NCI-H2081 (cell line): ENCODE measurements around the gene TRNAU1AP.
A peak's percentile ranks its signal among the peaks of the same experiment; 100 is the strongest.
"Not testable (repeated sequence)": the region's sequence is repeated elsewhere in the genome, so short reads cannot be mapped to it uniquely, and the experiment has no call there.

ENCODE experiments used
- DNase-seq, 2 experiments: peaks; one replicate each; lab custom pipeline; 2025; lab: John Stamatoyannopoulos, UW

The TRNAU1AP gene

DNA sequence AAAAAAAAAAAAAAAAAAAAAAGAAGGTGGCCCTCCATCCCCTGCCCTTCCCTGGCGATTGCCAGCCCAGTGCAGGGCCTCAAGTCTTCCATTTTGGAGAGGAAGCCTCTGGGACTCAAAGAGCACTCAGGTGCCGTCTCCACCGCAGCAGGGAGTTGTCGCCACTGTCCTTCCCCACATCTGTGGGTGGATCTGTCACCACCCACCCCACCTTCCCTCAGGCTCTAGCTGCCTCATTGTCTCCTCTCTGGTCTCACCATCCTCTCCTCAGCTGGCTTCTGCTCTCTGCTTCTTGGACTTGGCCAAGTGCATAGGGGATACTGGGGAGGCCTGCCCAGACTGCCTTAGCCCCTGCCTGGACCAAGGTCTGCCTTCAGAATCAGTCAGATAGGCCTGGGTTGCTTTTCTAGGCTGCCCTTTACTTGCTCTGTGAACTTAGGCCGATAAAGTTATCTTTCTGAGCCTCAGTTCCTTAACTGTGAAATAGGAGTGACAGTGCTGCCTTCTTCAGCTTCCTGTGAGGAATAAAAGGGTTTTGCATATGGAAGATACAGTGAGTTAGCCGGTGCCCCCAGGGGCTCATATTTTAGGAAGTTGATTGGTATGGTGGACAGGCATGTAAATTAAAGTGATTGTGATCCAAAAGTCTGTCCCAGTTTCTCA, 31.3 kb upstream of the TRNAU1AP start:
- DNase-seq = no peak

GRCh38 chr1:28522537-28522936, 30.3 kb upstream of the TRNAU1AP start:
- not testable (repeated sequence) for DNase-seq

- DNase-seq = not testable (repeated sequence)
Observed at GRCh38 chr1:28525002-28525642, 27.8 kb upstream of the TRNAU1AP start.

GRCh38 chr1:28526886-28527285, 26.0 kb upstream of the TRNAU1AP start:
- DNase-seq = no peak

DNA sequence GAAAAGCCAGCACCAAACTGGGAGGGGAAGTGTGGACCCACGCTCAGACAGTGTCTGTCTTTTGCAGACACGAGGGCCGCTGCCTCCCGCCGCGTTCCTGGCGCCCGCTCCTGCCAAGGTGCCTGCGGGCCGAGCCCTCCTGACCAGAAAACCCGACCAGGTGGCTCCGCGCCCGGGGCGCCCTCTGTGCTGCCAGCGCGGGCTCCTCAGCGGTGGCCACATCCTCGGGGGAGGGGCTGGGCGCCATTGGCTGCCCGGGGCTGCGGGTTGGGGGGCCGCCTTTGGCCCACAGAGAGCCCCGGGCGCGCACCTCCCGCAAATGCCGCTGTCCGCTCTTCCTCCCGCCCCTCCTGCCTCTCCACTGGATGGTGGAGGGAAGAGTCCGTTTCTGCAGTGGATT, 22.4 kb upstream of the TRNAU1AP start:
- DNase-seq = no peak

DNA sequence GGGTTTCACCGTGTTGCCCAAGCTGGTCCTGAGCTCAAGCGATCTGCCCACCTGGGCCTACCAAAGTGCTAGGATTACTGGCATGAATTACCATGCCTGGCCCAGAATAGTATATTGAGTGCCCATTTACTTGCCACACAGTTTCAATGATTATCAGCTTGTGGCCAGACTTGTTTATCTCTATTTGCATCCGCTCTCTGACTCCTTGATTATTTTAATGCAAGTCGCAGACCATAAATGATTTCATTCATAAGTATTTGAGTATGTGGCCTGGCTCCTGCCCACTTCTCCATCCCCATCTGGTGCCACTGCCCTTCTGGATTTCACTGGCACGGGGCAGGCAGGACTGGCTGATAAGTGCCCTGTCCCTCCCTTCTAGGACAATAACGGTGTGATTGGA, 18.2 kb upstream of the TRNAU1AP start:
- DNase-seq = no peak

DNA sequence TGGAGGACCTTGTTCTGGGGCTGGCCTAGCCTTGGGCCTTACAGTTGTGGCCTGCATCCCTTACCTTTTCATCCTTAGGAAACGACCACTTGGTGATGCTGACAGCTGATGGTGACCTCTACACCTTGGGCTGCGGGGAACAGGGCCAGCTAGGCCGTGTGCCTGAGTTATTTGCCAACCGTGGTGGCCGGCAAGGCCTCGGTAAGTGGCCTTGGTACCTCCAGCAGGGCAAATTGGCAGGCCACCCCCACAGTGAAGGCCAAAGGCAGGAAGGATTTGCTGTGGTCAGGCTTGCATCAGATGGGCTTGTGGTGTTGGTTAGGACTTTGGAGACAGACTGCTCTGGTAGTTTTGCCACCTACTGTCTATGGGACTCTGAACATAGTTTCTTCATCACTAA, 17.7 kb upstream of the TRNAU1AP start:
- no peak for DNase-seq

DNA sequence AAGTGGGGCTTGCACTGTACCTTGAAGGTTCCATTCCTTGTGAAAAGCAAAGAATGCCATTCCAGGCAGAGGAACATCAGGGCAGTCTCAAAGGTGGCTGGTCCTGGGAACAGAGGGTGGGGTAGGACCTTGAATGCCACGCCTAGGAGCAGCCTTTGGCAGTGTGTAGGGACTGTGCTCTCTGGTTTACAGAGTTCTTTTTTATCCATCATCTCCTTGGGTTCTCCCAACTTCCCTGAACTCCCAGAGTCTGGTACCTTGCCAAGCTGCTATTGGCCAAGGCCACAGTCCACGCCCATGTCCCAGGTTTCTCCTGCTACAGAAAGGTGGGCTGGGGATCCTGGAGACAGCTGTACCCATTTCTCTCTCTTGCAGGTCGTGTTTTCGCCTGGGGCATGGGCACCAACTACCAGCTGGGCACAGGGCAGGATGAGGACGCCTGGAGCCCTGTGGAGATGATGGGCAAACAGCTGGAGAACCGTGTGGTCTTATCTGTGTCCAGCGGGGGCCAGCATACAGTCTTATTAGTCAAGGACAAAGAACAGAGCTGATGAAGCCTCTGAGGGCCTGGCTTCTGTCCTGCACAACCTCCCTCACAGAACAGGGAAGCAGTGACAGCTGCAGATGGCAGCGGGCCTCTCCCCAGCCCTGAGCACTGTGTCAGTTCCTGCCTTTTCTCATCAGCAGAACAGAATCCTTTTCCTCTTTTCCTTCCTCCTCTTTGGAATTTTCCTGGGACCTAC, 15.3 kb upstream of the TRNAU1AP start:
- DNase-seq = no peak

DNA sequence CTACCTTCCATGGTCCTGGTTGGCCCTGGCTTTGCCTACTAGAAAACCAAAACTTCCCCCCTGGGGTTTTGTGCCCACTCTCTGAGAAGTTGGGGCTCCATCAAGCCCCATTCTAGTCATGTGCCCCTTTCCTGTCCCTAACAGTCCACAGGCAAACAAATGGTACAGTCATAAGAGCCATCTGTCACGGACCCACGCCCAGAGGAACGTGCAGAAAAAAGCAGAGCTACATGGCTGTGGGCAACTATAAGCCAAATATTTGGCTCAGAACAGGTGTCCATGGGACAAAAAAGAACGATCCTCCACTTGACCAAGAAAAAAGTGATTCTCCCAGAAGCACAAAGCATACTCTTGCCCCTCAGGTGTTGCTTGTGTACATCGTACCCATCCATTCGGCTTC, 14.6 kb upstream of the TRNAU1AP start:
- DNase-seq = no peak

GRCh38 chr1:28540651-28541050, 12.2 kb upstream of the TRNAU1AP start:
- DNase-seq = no peak

- DNase-seq = not testable (repeated sequence)
Observed at GRCh38 chr1:28541414-28542015, 11.4 kb upstream of the TRNAU1AP start.

DNA sequence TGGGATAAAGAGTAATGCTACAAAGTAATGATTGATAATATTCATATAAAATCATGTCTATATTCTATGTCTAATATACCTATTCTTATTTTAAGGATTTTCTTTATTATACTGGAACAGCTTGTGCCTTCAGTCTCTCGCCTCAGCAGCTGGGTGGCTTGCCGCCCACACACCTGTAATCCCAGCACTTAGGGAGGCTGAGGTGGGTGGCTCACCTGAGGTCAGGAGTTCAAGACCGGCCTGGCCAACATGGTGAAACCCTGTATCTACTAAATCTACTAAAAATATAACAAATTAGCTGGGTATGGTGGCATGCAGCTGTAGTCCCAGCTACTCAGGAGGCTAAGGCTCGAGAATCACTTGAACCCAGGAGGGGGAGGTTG, 7.6 kb upstream of the TRNAU1AP start:
- no peak for DNase-seq

- DNase-seq = peak; percentile 27 to 69
Observed at GRCh38 chr1:28548318-28548717, 4.6 kb upstream of the TRNAU1AP start.

GRCh38 chr1:28551381-28551780, 1.5 kb upstream of the TRNAU1AP start:
- no peak for DNase-seq

DNA sequence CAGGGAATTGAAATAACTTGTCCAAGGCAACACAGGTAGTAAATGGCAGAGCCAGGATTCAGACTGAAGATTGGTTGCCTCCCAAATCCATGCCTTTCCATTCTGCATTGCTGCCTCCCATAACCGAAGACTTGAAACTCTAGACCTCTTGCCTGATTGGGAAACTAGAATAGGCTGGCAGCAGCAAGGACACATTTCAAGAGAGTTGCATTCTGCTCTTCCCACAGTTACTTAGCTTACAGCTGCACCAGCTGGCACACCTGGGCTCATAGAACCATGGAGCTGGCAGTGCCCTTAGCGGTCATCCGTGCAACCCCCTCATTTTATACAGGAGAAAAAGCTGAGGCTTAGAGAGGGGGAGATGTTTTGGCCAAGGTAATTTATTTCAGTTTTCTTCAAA, 8.0 kb downstream of the TRNAU1AP start:
- DNase-seq = no peak

- DNase-seq = no peak
Observed at GRCh38 chr1:28564310-28564709, 11.4 kb downstream of the TRNAU1AP start.

DNA sequence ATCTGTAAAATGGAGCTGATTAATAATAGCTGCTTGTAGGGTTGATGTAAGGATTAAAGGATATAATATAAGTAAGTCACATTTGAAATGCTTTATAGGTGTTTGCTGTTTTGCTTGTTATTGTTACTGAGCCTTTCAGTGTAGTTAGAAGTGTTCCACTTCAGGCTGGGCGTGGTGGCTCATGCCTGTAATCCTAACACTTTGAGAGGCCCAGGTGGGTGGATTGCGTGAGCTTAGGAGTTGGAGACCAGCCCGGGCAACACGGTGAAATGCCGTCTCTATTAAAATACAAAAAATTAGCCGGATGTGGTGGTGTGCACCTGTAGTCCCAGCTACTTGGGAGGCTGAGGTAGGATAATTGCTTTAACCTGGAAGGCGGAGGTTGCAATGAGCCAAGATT, 12.2 kb downstream of the TRNAU1AP start:
- no peak for DNase-seq

GRCh38 chr1:28565726-28566125, 12.8 kb downstream of the TRNAU1AP start:
- no peak for DNase-seq

DNA sequence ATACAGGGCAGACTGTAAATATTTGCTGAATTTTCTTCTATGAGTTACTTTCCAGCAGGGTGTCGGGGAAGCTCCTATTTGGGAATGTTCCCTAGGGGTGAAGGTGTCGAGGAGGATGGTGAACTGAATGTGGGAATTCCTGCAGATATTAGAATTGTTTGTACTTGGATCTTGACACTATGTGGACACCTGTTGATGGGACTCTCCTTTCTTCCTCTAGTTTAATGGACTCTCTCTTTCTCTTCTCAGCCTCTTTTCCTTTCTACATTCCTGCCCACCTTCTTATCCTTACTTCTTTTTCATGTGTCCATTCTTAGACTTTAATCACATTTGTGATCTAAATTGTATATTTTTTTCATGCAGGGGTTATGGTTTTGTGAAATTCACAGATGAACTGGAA, 14.0 kb downstream of the TRNAU1AP start:
- DNase-seq = no peak

- DNase-seq = no peak
Observed at GRCh38 chr1:28571911-28572310, 19.0 kb downstream of the TRNAU1AP start.

DNA sequence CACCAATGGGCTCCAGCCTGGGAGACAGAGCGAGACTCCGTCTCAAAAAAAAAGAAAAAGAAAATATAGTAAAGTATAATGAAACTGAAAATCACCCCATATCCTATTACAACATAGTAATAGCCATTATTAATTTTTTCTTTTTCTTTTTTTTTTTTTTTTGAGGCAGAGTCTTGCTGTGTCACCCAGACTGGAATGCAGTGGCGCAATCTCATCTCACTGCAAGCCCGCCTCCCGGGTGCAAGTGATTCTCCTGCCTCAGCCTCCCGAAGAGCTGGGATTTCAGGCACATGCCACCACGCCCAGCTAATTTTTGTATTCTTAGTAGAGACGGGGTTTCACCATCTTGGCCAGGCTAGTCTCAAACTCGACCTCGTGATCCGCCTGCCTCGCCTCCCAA, 20.0 kb downstream of the TRNAU1AP start:
- DNase-seq = not testable (repeated sequence)

- no peak for DNase-seq
Observed at GRCh38 chr1:28573564-28573963, 20.7 kb downstream of the TRNAU1AP start.
